PC-3 (cell line): ENCODE data around the gene PPP6C. TPM values are rescaled to one million over a fixed set of nuclear protein-coding genes. Genes with fewer than 3 reads are reported as not detected.
"Not testable (repeated sequence)": the region's sequence is repeated elsewhere in the genome, so short reads cannot be mapped to it uniquely, and the experiment has no call there.

ENCODE experiments used
- ATAC-seq: fragments of 200-7000 bp; cut with Tn5 transposase; 2 replicates; pipeline ENCODE4 v1.9.1; 2020; ENCODE audit warnings: mild to moderate bottlenecking, moderate library complexity
- BruUV-seq: library from RNA; stranded (reverse); fragments of 400-500 nt; replicated peaks from 2 replicates; lab custom pipeline; 2021; lab: Mats Ljungman, UMichigan
- CTCF ChIA-PET: fragments of 300-600 bp; sonication (Branson Sonifier 250); formaldehyde crosslinking; loops from one replicate; lab custom pipeline; 2022; ENCODE audit warnings: antibody characterized with exemption; lab: Charles Lee
- POLR2A ChIA-PET: fragments of 300-600 bp; sonication (Branson Sonifier 250); formaldehyde crosslinking; loops from one replicate; lab custom pipeline; 2022; ENCODE audit warnings: antibody characterized with exemption; ENCODE audit not compliant: unreplicated experiment; lab: Charles Lee
- DNase-seq: peaks from one replicate; pipeline ENCODE4 v3.0.0-alpha.2; 2015
- H2AFZ ChIP-seq: fragments of 300-600 bp; sonication (generic); 2 replicates; pipeline ENCODE4 v1.6.0; 2016; ENCODE audit warnings: antibody characterized with exemption, low read length
- H3F3A ChIP-seq: fragments of 300-600 bp; sonication (generic); one replicate; pipeline ENCODE4 v1.6.0; 2017; ENCODE audit warnings: antibody characterized with exemption, low read length, control low read depth, mild to moderate bottlenecking; ENCODE audit not compliant: unreplicated experiment
- H3K27ac ChIP-seq: fragments of 300-600 bp; sonication (generic); 2 replicates; pipeline ENCODE4 v1.5.1; 2016; ENCODE audit warnings: mild to moderate bottlenecking, low read length
- H3K27me3 ChIP-seq: fragments of 300-600 bp; sonication (generic); 2 replicates; pipeline ENCODE4 v1.6.1; 2016; ENCODE audit warnings: low read length, mixed read lengths
- H3K36me3 ChIP-seq: fragments of 300-600 bp; sonication (generic); 2 replicates; pipeline ENCODE4 v1.6.1; 2016; ENCODE audit warnings: low read depth, mixed run types, low read length, mixed read lengths
- H3K4me1 ChIP-seq: fragments of 300-600 bp; sonication (generic); 2 replicates; pipeline ENCODE4 v1.5.1; 2016; ENCODE audit warnings: low read length; ENCODE audit not compliant: insufficient read depth
- H3K4me2 ChIP-seq: fragments of 300-600 bp; sonication (generic); 2 replicates; pipeline ENCODE4 v1.6.0; 2016; ENCODE audit warnings: low read length
- H3K4me3 ChIP-seq: fragments of 300-600 bp; sonication (generic); 2 replicates; pipeline ENCODE4 v1.5.1; 2016; ENCODE audit warnings: mild to moderate bottlenecking, low read length, mixed read lengths
- H3K79me2 ChIP-seq: fragments of 300-600 bp; sonication (generic); 2 replicates; pipeline ENCODE4 v1.6.1; 2017; ENCODE audit warnings: low read length, mixed read lengths
- H3K9ac ChIP-seq: fragments of 300-600 bp; sonication (generic); 2 replicates; pipeline ENCODE4 v1.6.0; 2016; ENCODE audit warnings: mild to moderate bottlenecking, low read length
- H3K9me2 ChIP-seq: fragments of 300-600 bp; sonication (generic); replicated peaks from 2 replicates; pipeline ENCODE4 v1.6.1; 2016; ENCODE audit warnings: mixed run types, low read length, mixed read lengths
- H3K9me3 ChIP-seq: fragments of 300-600 bp; sonication (generic); 2 replicates; pipeline ENCODE4 v1.6.1; 2016; ENCODE audit warnings: low read length, mixed read lengths
- H4K20me1 ChIP-seq: fragments of 300-600 bp; sonication (generic); 2 replicates; pipeline ENCODE4 v1.6.1; 2016; ENCODE audit warnings: low read length, mixed read lengths
- EZH2 ChIP-seq: fragments of 300-600 bp; sonication (generic); IDR thresholded peaks from one replicate; pipeline ENCODE4 v1.6.1; 2017; ENCODE audit warnings: antibody characterized with exemption, mild to moderate bottlenecking, low read length; ENCODE audit not compliant: unreplicated experiment
- EZH2phosphoT487 ChIP-seq: fragments of 300-600 bp; sonication (generic); IDR thresholded peaks from 2 replicates; pipeline ENCODE4 v1.6.1; 2018; ENCODE audit warnings: mild to moderate bottlenecking, antibody characterized with exemption, low read length, borderline replicate concordance
- intact Hi-C: fragments of 100-400 bp; cut with micrococcal nuclease; formaldehyde crosslinking; loops from 2 replicates; pipeline ENCODE4 v1.9.0; 2023
- total RNA-seq: library from RNA; depleted of rRNA; stranded (reverse); fragments of >200 nt; gene quantifications from 2 replicates; pipeline ENCODE4 v1.2.3, GENCODE V29; 2014
- TF ChIP-seq, protein P1 (sequence below): fragments of 300-600 bp; sonication (generic); conservative IDR thresholded peaks from 2 replicates; pipeline ENCODE4 v1.5.1; 2017; ENCODE audit warnings: antibody characterized with exemption, low read depth, mild to moderate bottlenecking, low read length

PPP6C gene
- total RNA-seq, 1 experiment from 2014 or later: 16.4 TPM

GRCh38 chr9:125200216-125201047, 10.8 kb upstream of the PPP6C start, which contains the start of gene RABEPK:
TSS of gene RABEPK (plus strand) at chr9:125200542. CDS start at chr9:125203014, 2,472 bp downstream.
- peak within 1 kb of the TSS; percentile 41 for H3K27ac ChIP-seq

GRCh38 chr9:125195591-125195990, 6.0 kb upstream of the PPP6C start:
- H3K4me1 ChIP-seq, H3K9me3 ChIP-seq, H3K9me2 ChIP-seq, CTCF ChIA-PET, H3K9ac ChIP-seq, H3K4me3 ChIP-seq, POLR2A ChIA-PET, H2AFZ ChIP-seq, H3K36me3 ChIP-seq, H3K4me2 ChIP-seq, BruUV-seq, H3F3A ChIP-seq, DNase-seq, intact Hi-C loops, H4K20me1 ChIP-seq, H3K27ac ChIP-seq, H3K27me3 ChIP-seq, H3K79me2 ChIP-seq, ATAC-seq: not testable (repeated sequence)

More at GRCh38 chr9:125200216-125201047, 10.8 kb upstream of the PPP6C start, which contains the start of gene RABEPK:
- Histone ChIP-seq H2AFZ (peak within 1 kb of the TSS; percentile 90), H3K27me3 (no peaks in the 10 kb centered on the region), H3K36me3 (no peaks in the 10 kb centered on the region; the same call in none of the 2 replicates), H3K4me2 (peak within 1 kb of the TSS; percentile 96), H3F3A (no peaks in the 10 kb centered on the region), H4K20me1 (no peaks in the 10 kb centered on the region), H3K9me3 (no peaks in the 10 kb centered on the region), H3K9ac (peak within 1 kb of the TSS; percentile 81), H3K4me3 (peak within 1 kb of the TSS; percentile 85), H3K9me2 (no peaks in the 10 kb centered on the region), H3K4me1 (peaks cover 9% of the 10 kb centered on the region), H3K79me2 (peaks cover 10% of the 10 kb centered on the region)
- intact Hi-C loops: no loop called here
- ChIA-PET CTCF (interaction anchor here (0.6 kb wide), 1 partner anchor 101 kb away, joined by 3 read pairs; no protein-coding TSS in a partner anchor), POLR2A (no interaction called here)
- TSS peak; percentile 96 for BruUV-seq
- peak; percentile 97 for ATAC-seq
- TF ChIP-seq EZH2phosphoT487 (no peak), EZH2 (no peak)
- TF ChIP-seq, protein P1, sequence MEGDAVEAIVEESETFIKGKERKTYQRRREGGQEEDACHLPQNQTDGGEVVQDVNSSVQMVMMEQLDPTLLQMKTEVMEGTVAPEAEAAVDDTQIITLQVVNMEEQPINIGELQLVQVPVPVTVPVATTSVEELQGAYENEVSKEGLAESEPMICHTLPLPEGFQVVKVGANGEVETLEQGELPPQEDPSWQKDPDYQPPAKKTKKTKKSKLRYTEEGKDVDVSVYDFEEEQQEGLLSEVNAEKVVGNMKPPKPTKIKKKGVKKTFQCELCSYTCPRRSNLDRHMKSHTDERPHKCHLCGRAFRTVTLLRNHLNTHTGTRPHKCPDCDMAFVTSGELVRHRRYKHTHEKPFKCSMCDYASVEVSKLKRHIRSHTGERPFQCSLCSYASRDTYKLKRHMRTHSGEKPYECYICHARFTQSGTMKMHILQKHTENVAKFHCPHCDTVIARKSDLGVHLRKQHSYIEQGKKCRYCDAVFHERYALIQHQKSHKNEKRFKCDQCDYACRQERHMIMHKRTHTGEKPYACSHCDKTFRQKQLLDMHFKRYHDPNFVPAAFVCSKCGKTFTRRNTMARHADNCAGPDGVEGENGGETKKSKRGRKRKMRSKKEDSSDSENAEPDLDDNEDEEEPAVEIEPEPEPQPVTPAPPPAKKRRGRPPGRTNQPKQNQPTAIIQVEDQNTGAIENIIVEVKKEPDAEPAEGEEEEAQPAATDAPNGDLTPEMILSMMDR: no peak
- DNase-seq: peak; percentile 89

GRCh38 chr9:125194466-125194865, 4.9 kb upstream of the PPP6C start:
- CTCF ChIA-PET, H3K27me3 ChIP-seq, H3K9me3 ChIP-seq, H4K20me1 ChIP-seq, H2AFZ ChIP-seq, DNase-seq, H3K27ac ChIP-seq, ATAC-seq, BruUV-seq, H3K9ac ChIP-seq, POLR2A ChIA-PET, intact Hi-C loops, H3K9me2 ChIP-seq, H3K4me3 ChIP-seq, H3K4me1 ChIP-seq, H3F3A ChIP-seq, H3K4me2 ChIP-seq, H3K36me3 ChIP-seq, H3K79me2 ChIP-seq: not testable (repeated sequence)
